ENCODE data around the gene COMTD1.

DNA sequence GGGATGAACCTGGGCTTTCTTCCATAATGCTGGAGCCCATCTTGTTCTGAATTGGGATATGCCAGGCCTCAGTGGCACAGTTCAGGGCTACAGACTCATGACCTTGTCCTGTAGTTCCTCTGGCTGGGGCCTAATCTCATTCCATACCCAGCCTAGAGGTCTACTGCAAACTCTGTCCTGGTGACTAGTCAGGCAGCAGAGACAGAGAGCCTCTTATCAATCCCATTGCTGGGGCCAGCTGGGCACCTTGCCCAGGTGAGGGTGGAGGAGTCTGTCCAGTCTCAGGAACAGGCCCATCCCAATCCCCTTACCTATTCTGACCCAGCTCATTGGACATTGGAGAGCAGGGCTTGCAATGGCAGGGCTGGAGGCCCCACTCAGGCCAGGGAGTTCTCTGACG is 28.0 kb upstream of the COMTD1 start:
- TF ChIP-seq, protein P1, sequence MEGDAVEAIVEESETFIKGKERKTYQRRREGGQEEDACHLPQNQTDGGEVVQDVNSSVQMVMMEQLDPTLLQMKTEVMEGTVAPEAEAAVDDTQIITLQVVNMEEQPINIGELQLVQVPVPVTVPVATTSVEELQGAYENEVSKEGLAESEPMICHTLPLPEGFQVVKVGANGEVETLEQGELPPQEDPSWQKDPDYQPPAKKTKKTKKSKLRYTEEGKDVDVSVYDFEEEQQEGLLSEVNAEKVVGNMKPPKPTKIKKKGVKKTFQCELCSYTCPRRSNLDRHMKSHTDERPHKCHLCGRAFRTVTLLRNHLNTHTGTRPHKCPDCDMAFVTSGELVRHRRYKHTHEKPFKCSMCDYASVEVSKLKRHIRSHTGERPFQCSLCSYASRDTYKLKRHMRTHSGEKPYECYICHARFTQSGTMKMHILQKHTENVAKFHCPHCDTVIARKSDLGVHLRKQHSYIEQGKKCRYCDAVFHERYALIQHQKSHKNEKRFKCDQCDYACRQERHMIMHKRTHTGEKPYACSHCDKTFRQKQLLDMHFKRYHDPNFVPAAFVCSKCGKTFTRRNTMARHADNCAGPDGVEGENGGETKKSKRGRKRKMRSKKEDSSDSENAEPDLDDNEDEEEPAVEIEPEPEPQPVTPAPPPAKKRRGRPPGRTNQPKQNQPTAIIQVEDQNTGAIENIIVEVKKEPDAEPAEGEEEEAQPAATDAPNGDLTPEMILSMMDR (IDR thresholded peaks at IDR 0.05): no peak
- no peak for TF ChIP-seq POLR2AphosphoS5 (IDR thresholded peaks at IDR 0.05)
- no peak for TF ChIP-seq EP300 (IDR thresholded peaks at IDR 0.05)
- TF ChIP-seq POLR2A (IDR thresholded peaks at IDR 0.05): no peak

Data from sigmoid colon (tissue), 4 donors.